CD4-positive, CD25-positive, alpha-beta regulatory T cell (primary cell): Measurements from ENCODE around the gene HIVEP3. TPM values are rescaled to one million over a fixed set of nuclear protein-coding genes. Genes with fewer than 3 reads are reported as not detected.

Source experiments
- ATAC-seq, 2 donors: fragments of 150-1000 bp; cut with Tn5 transposase; one replicate each; pipeline ENCODE4 v1.10.0; 2021; ENCODE audit warnings: low read depth in 2 of 2, moderate number of reproducible peaks in 2 of 2, moderate library complexity in 1 of 2
- DNase-seq, 3 donors: peaks; one replicate each; pipeline versions ENCODE4 v3.0.0 to v3.0.0-alpha.2; 2012 to 2022; ENCODE audit warnings: mixed read lengths in 1 of 3
- H3K27ac ChIP-seq: one replicate; pipeline ENCODE4 v1.7.0; 2013; ENCODE audit warnings: mild to moderate bottlenecking, low read length; ENCODE audit not compliant: insufficient read depth, poor library complexity, severe bottlenecking
- H3K27me3 ChIP-seq: one replicate; pipeline ENCODE4 v1.7.0; 2013; ENCODE audit warnings: low read length; ENCODE audit not compliant: control insufficient read depth, insufficient read depth
- H3K36me3 ChIP-seq: one replicate; pipeline ENCODE4 v1.7.0; 2013; ENCODE audit warnings: mild to moderate bottlenecking, low read length, moderate library complexity; ENCODE audit not compliant: control insufficient read depth, insufficient read depth
- H3K4me1 ChIP-seq: 2 replicates; pipeline ENCODE4 v1.7.0; 2013; ENCODE audit warnings: mild to moderate bottlenecking, low read length; ENCODE audit not compliant: insufficient read depth, control insufficient read depth, poor library complexity, severe bottlenecking
- H3K4me3 ChIP-seq: one replicate; pipeline ENCODE4 v1.7.0; 2013; ENCODE audit warnings: low read depth, mild to moderate bottlenecking, low read length, moderate library complexity
- H3K9me3 ChIP-seq, 2 experiments: 1 replicate in 1 of 2; 2 replicates in 1 of 2; pipeline ENCODE4 v1.7.0; 2013; ENCODE audit warnings: low read length in 2 of 2, mild to moderate bottlenecking in 1 of 2, moderate library complexity in 1 of 2; ENCODE audit not compliant: control insufficient read depth in 2 of 2
- H3K27ac Mint-ChIP-seq, 3 donors: one replicate each; pipeline ENCODE4 v1.8.0; 2020 to 2022; ENCODE audit warnings: mild to moderate bottlenecking in 3 of 3, mixed read lengths in 3 of 3, moderate library complexity in 2 of 3
- H3K27me3 Mint-ChIP-seq: one replicate; pipeline ENCODE4 v1.8.0; 2022; ENCODE audit warnings: mild to moderate bottlenecking, mixed read lengths
- H3K36me3 Mint-ChIP-seq: one replicate; pipeline ENCODE4 v1.8.0; 2020; ENCODE audit warnings: mixed read lengths
- H3K4me1 Mint-ChIP-seq, 4 donors: one replicate each; pipeline ENCODE4 v1.8.0; 2020 to 2022; ENCODE audit warnings: mixed read lengths in 4 of 4, mild to moderate bottlenecking in 1 of 4
- H3K4me3 Mint-ChIP-seq, 4 donors: one replicate each; pipeline ENCODE4 v1.8.0; 2020 to 2022; ENCODE audit warnings: mild to moderate bottlenecking in 4 of 4, mixed read lengths in 4 of 4, moderate library complexity in 3 of 4
- H3K9me3 Mint-ChIP-seq, 7 donors: one replicate each; pipeline ENCODE4 v1.8.0; 2020 to 2022; ENCODE audit warnings: mixed read lengths in 7 of 7, mild to moderate bottlenecking in 3 of 7, moderate library complexity in 2 of 7
- polyA plus RNA-seq, 4 donors: library from polyadenylated mRNA; unstranded; fragments of 300-500 nt; fragmentation: Illumina TruSeq; gene quantifications; one replicate each; pipeline ENCODE4 v1.2.3, GENCODE V29; 2021
- total RNA-seq: library from RNA; stranded (reverse); gene quantifications from one replicate; pipeline ENCODE4 v1.2.3, GENCODE V29; 2022

HIVEP3 gene
- total and polyA plus RNA-seq, 5 donors from 2014 or later, result 3.9 to 17.2 (median 7.5) TPM

- Mint-ChIP-seq H3K27ac (no peak overlapping the region), H3K27me3 (no peaks in the 10 kb centered on the region), H3K9me3 (no peaks in the 10 kb centered on the region), H3K4me1 (peaks cover 0 to 10% (median 3%) of the 10 kb centered on the region in 4 donors), H3K4me3 (no peak overlapping the region), H3K36me3 (peaks cover 14% of the 10 kb centered on the region)
- Histone ChIP-seq H3K9me3 (no peaks in the 10 kb centered on the region), H3K4me1 (no peaks in the 10 kb centered on the region), H3K36me3 (peaks cover 8% of the 10 kb centered on the region), H3K4me3 (no peak overlapping the region), H3K27me3 (no peaks in the 10 kb centered on the region), H3K27ac (no peak overlapping the region)
- no peak for DNase-seq
- ATAC-seq, result no peak
These were observed 410.4 kb downstream of the HIVEP3 start for GRCh38 chr1:41508290-41508689.

- Histone ChIP-seq H3K4me3 (no peak overlapping the region), H3K9me3 (no peaks in the 10 kb centered on the region), H3K27me3 (no peaks in the 10 kb centered on the region), H3K27ac (no peak overlapping the region), H3K4me1 (no peaks in the 10 kb centered on the region), H3K36me3 (peaks cover 8% of the 10 kb centered on the region)
- ATAC-seq (no peak), DNase-seq (no peak)
- no peaks in the 10 kb centered on the region for H3K9me3 Mint-ChIP-seq
- peaks cover 0 to 10% (median 3%) of the 10 kb centered on the region in 4 donors for H3K4me1 Mint-ChIP-seq
- H3K36me3 Mint-ChIP-seq, result peaks cover 14% of the 10 kb centered on the region
- no peak overlapping the region for H3K27ac Mint-ChIP-seq
- no peak overlapping the region for H3K4me3 Mint-ChIP-seq
- no peaks in the 10 kb centered on the region for H3K27me3 Mint-ChIP-seq
These were observed 410.9 kb downstream of the HIVEP3 start for GRCh38 chr1:41507836-41508235.

DNA sequence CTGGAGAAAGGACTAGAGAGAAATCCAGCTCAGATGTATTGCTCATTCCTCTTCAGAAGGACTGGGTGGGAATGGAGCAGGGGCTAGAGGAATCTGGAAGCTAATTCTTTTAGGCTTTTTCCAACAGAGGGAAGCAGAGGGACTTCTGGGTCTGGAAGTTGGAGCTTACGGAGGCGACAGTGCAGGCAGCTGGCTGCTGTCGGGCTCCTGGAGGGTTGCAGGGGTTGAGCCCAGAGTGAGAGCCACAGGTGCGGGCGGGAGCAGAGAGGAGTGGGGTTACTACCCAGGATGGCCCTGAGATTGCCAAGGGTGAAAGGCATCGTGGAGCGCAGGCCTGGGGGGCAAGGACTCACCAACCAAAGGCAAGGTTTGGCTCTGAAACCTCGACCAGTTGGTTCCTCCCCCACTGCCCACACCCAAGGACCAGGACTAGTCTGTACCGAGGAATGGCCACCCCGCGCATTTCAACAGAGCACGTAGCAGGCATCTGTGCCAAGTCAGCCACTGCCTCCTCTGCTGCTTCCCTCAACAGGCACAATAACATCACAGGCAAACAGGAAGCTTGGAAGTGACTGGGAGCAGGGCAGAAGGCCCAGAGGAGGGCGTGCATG is 411.5 kb downstream of the HIVEP3 start:
- Mint-ChIP-seq H3K4me1 (peaks cover 0 to 10% (median 3%) of the 10 kb centered on the region in 4 donors), H3K27me3 (no peaks in the 10 kb centered on the region), H3K4me3 (no peak overlapping the region), H3K36me3 (peaks cover 10% of the 10 kb centered on the region), H3K27ac (no peak overlapping the region), H3K9me3 (no peaks in the 10 kb centered on the region)
- no peak for ATAC-seq
- no peaks in the 10 kb centered on the region for H3K27me3 ChIP-seq
- H3K9me3 ChIP-seq, result no peaks in the 10 kb centered on the region
- no peak overlapping the region for H3K4me3 ChIP-seq
- H3K4me1 ChIP-seq, result no peaks in the 10 kb centered on the region
- no peak for DNase-seq
- H3K27ac ChIP-seq, result no peak overlapping the region
- H3K36me3 ChIP-seq, result peaks cover 3% of the 10 kb centered on the region

DNA sequence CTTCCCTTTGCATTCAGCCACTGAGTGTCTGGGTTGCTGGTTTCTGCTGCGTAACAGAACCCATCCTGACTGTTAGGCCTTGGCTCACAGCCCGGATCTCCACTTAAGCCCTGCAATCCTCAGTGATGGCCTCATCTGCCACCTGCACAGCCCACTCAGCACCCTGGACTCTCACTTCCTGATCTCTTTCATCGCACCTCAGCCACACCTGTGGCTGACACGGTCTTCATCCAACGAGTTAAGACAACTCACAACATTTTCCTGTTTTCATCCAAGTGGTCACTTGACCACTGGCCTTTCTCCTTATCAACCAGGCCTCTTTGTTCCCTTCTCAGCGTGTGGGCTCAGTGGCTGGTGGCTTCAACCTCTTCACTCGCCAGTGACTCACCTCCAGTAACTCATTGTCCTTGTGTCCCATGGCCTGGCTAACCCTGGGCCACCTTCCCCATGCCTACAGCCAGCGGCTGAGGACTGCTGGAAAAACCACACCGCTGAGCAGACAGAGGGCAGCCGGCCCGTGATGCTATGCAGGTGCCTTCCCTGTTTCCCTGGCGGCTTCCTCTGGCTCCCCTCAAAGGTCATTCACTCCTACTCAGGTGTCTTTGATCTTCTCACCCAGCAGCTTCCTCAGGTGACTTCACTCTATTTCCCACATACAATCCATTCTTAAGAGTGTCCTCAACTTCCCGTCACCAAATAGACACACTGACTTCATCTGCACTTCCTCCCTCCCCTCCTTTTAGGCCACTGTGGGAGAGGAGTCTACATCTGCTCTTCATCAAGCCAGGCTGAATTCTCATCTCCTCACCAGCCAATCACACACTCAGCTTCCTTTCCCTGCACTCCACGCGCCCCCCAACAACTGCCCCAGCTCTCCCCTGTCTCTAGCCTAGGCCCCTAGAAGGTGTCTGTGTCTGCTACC is 414.3 kb downstream of the HIVEP3 start:
- Histone ChIP-seq H3K36me3 (no peaks in the 10 kb centered on the region), H3K4me1 (no peaks in the 10 kb centered on the region), H3K27me3 (no peaks in the 10 kb centered on the region), H3K9me3 (no peaks in the 10 kb centered on the region), H3K4me3 (no peak overlapping the region), H3K27ac (no peak overlapping the region)
- Mint-ChIP-seq H3K9me3 (no peaks in the 10 kb centered on the region), H3K27me3 (no peaks in the 10 kb centered on the region), H3K36me3 (no peaks in the 10 kb centered on the region), H3K4me1 (peaks cover 0 to 7% (median 3%) of the 10 kb centered on the region in 4 donors), H3K27ac (peak overlapping the region in 1 of 3 donors; percentile 13), H3K4me3 (no peak overlapping the region)
- ATAC-seq, result no peak
- no peak for DNase-seq

DNA sequence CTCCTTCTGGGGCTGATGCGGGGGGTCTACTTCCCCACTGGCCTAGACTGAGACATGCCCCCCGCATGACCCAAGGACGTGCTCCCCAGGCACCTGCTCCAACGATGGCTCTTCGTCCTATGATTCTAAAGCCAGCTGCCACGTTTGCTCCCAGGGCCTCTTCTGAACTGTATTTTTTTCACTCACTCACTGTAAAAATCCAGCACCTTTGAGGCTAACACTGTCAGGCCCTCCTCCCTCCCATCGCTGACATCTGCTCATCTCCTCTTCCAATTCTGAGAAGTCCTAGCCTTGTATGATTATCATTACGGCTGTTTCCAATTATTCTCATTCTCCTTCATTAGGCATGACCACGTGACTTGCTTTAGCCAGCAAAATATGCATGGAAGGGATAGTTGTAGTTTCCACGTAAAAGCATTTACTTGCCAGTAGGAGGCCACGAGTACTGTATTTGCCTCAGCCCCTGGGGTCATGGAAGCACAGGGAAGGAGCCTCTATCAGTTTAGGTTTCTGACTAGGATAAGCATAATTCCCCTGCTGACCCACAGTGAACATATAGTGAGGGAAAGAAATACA is 415.1 kb downstream of the HIVEP3 start:
- Histone ChIP-seq H3K4me3 (no peak overlapping the region), H3K27ac (no peak overlapping the region), H3K9me3 (no peaks in the 10 kb centered on the region), H3K36me3 (no peaks in the 10 kb centered on the region), H3K4me1 (no peaks in the 10 kb centered on the region), H3K27me3 (no peaks in the 10 kb centered on the region)
- no peak for ATAC-seq
- Mint-ChIP-seq H3K4me3 (no peak overlapping the region), H3K27me3 (no peaks in the 10 kb centered on the region), H3K36me3 (no peaks in the 10 kb centered on the region), H3K4me1 (peaks cover 0 to 7% (median 3%) of the 10 kb centered on the region in 4 donors), H3K27ac (no peak overlapping the region), H3K9me3 (no peaks in the 10 kb centered on the region)
- DNase-seq, result no peak

- Mint-ChIP-seq H3K4me1 (peaks cover 0 to 7% (median 3%) of the 10 kb centered on the region in 4 donors), H3K27me3 (no peaks in the 10 kb centered on the region), H3K4me3 (no peak overlapping the region), H3K36me3 (no peaks in the 10 kb centered on the region), H3K9me3 (no peaks in the 10 kb centered on the region), H3K27ac (no peak overlapping the region)
- ATAC-seq, result no peak
- H3K4me1 ChIP-seq, result no peaks in the 10 kb centered on the region
- no peaks in the 10 kb centered on the region for H3K9me3 ChIP-seq
- H3K4me3 ChIP-seq, result no peak overlapping the region
- no peaks in the 10 kb centered on the region for H3K36me3 ChIP-seq
- no peak overlapping the region for H3K27ac ChIP-seq
- no peak for DNase-seq
- no peaks in the 10 kb centered on the region for H3K27me3 ChIP-seq
These were observed 415.8 kb downstream of the HIVEP3 start for GRCh38 chr1:41502912-41503311.

- no peaks in the 10 kb centered on the region for H3K27me3 ChIP-seq
- no peaks in the 10 kb centered on the region for H3K36me3 Mint-ChIP-seq
- H3K9me3 Mint-ChIP-seq, result no peaks in the 10 kb centered on the region
- peaks cover 0 to 7% (median 3%) of the 10 kb centered on the region in 4 donors for H3K4me1 Mint-ChIP-seq
- no peak overlapping the region for H3K27ac Mint-ChIP-seq
- H3K27ac ChIP-seq, result no peak overlapping the region
- ATAC-seq, result no peak
- H3K4me1 ChIP-seq, result no peaks in the 10 kb centered on the region
- H3K9me3 ChIP-seq, result no peaks in the 10 kb centered on the region
- no peak overlapping the region for H3K4me3 Mint-ChIP-seq
- no peaks in the 10 kb centered on the region for H3K27me3 Mint-ChIP-seq
- no peak for DNase-seq
- H3K36me3 ChIP-seq, result no peaks in the 10 kb centered on the region
- H3K4me3 ChIP-seq, result no peak overlapping the region
These were observed 417.1 kb downstream of the HIVEP3 start for GRCh38 chr1:41501581-41501980.
